HG02571 (cell line): ENCODE data around the gene EEA1.

Experiments
- ATAC-seq: cut with Tn5 transposase; IDR thresholded peaks from one replicate; pipeline ENCODE4 v1.9.1; 2021; ENCODE audit warnings: mild to moderate bottlenecking, moderate library complexity; ENCODE audit not compliant: unreplicated experiment

EEA1 gene

GRCh38 chr12:92939116-92939515 lies 10.0 kb upstream of the EEA1 start:
- no peak for ATAC-seq

GRCh38 chr12:92938638-92939037 lies 9.5 kb upstream of the EEA1 start:
- no peak for ATAC-seq

GRCh38 chr12:92938018-92938417 lies 8.9 kb upstream of the EEA1 start:
- ATAC-seq: no peak

GRCh38 chr12:92933606-92934005 lies 4.5 kb upstream of the EEA1 start:
- ATAC-seq: no peak

GRCh38 chr12:92930421-92930820 lies 1.3 kb upstream of the EEA1 start:
- ATAC-seq: no peak

GRCh38 chr12:92929983-92930382 lies 888 bp upstream of the EEA1 start:
- no peak for ATAC-seq

GRCh38 chr12:92928421-92928961 lies 604 bp downstream of the EEA1 start:
- peak; percentile 19 for ATAC-seq

GRCh38 chr12:92927436-92928281 lies 1.4 kb downstream of the EEA1 start:
- no peak for ATAC-seq

GRCh38 chr12:92927055-92927435 lies 2.0 kb downstream of the EEA1 start:
- ATAC-seq: no peak

- no peak for ATAC-seq
Observed at GRCh38 chr12:92926549-92926948, 2.5 kb downstream of the EEA1 start.

GRCh38 chr12:92921877-92922276 lies 7.2 kb downstream of the EEA1 start:
- peak; percentile 90 for ATAC-seq

- no peak for ATAC-seq
Observed at GRCh38 chr12:92915365-92915764, 13.7 kb downstream of the EEA1 start.

GRCh38 chr12:92914170-92914569 lies 14.9 kb downstream of the EEA1 start:
- no peak for ATAC-seq

- ATAC-seq: no peak
Observed at GRCh38 chr12:92912672-92913071, 16.4 kb downstream of the EEA1 start.

GRCh38 chr12:92912052-92912451 lies 17.0 kb downstream of the EEA1 start:
- no peak for ATAC-seq

- no peak for ATAC-seq
Observed at GRCh38 chr12:92911339-92911738, 17.8 kb downstream of the EEA1 start.

GRCh38 chr12:92908108-92908507 lies 21.0 kb downstream of the EEA1 start:
- no peak for ATAC-seq

- no peak for ATAC-seq
Observed at GRCh38 chr12:92905811-92906554, 23.1 kb downstream of the EEA1 start.

- no peak for ATAC-seq
Observed at GRCh38 chr12:92905258-92905810, 23.8 kb downstream of the EEA1 start.

- no peak for ATAC-seq
Observed at GRCh38 chr12:92900941-92901340, 28.2 kb downstream of the EEA1 start.

GRCh38 chr12:92899386-92900001 lies 29.6 kb downstream of the EEA1 start:
- ATAC-seq: no peak
